Iris pigment epithelial cell (primary cell): ENCODE data around the gene RREB1.

Experiments
- DNase-seq: peaks from one replicate; pipeline ENCODE4 v3.0.0-alpha.2; 2011; ENCODE audit warnings: low read depth

RREB1 gene

GRCh38 chr6:7124636-7125035 lies 16.9 kb downstream of the RREB1 start:
- peak; percentile 49 for DNase-seq

GRCh38 chr6:7125290-7125689 lies 17.5 kb downstream of the RREB1 start:
- no peak for DNase-seq

- no peak for DNase-seq
Measured at GRCh38 chr6:7126754-7127153, 19.0 kb downstream of the RREB1 start.

- DNase-seq, result no peak
Measured at GRCh38 chr6:7127680-7128079, 19.9 kb downstream of the RREB1 start.

GRCh38 chr6:7129360-7129759 lies 21.6 kb downstream of the RREB1 start:
- DNase-seq, result no peak

GRCh38 chr6:7129784-7130569 lies 22.2 kb downstream of the RREB1 start:
- DNase-seq, result peak; percentile 46

- DNase-seq, result no peak
Measured at GRCh38 chr6:7131390-7131789, 23.6 kb downstream of the RREB1 start.

GRCh38 chr6:7132398-7133035 lies 24.8 kb downstream of the RREB1 start:
- DNase-seq, result no peak

GRCh38 chr6:7134999-7135745 lies 27.4 kb downstream of the RREB1 start:
- no peak for DNase-seq

- no peak for DNase-seq
Measured at GRCh38 chr6:7135755-7136154, 28.0 kb downstream of the RREB1 start.

- DNase-seq, result no peak
Measured at GRCh38 chr6:7136859-7137334, 29.1 kb downstream of the RREB1 start.

GRCh38 chr6:7137335-7138045 lies 29.7 kb downstream of the RREB1 start:
- DNase-seq, result peak; percentile 73

GRCh38 chr6:7138046-7138531 lies 30.3 kb downstream of the RREB1 start:
- DNase-seq, result no peak

- no peak for DNase-seq
Measured at GRCh38 chr6:7138921-7139358, 31.2 kb downstream of the RREB1 start.

- no peak for DNase-seq
Measured at GRCh38 chr6:7139835-7140470, 32.2 kb downstream of the RREB1 start.

GRCh38 chr6:7140631-7141378 lies 33.0 kb downstream of the RREB1 start:
- peak; percentile 78 for DNase-seq

- no peak for DNase-seq
Measured at GRCh38 chr6:7142228-7142801, 34.6 kb downstream of the RREB1 start.

- DNase-seq, result no peak
Measured at GRCh38 chr6:7142918-7143475, 35.2 kb downstream of the RREB1 start.

- no peak for DNase-seq
Measured at GRCh38 chr6:7143476-7143974, 35.8 kb downstream of the RREB1 start.
